SK-N-SH treated with all-trans-retinoic acid at 6 μM for 48 hours (cell line): ENCODE measurements around the gene NOTCH3.

Experiments
- ARNTL ChIP-seq: fragments of 450-650 bp; formaldehyde crosslinking; IDR thresholded peaks from 2 replicates; pipeline ENCODE4 v1.5.0; 2020; ENCODE audit warnings: low read depth, mild to moderate bottlenecking, moderate library complexity, borderline replicate concordance
- CSDC2 ChIP-seq: fragments of 250-450 bp; sonication (Bioruptor Pico); IDR thresholded peaks from 2 replicates; pipeline ENCODE4 v1.5.0; 2020; ENCODE audit warnings: mild to moderate bottlenecking, moderate library complexity
- CSRNP3 ChIP-seq: fragments of 250-450 bp; sonication (Bioruptor Pico); IDR thresholded peaks from 2 replicates; pipeline ENCODE4 v1.5.1; 2021; ENCODE audit warnings: mild to moderate bottlenecking, moderate library complexity
- ESRRG ChIP-seq: fragments of 250-450 bp; sonication (Bioruptor Pico); IDR thresholded peaks from 2 replicates; pipeline ENCODE4 v1.6.1; 2021; ENCODE audit warnings: mild to moderate bottlenecking
- GLIS3 ChIP-seq: fragments of 250-450 bp; sonication (Bioruptor Pico); IDR thresholded peaks from 2 replicates; pipeline ENCODE4 v1.5.0; 2020; ENCODE audit warnings: mild to moderate bottlenecking, moderate library complexity
- ISL1 ChIP-seq: fragments of 250-450 bp; sonication (Bioruptor Pico); IDR thresholded peaks from 2 replicates; pipeline ENCODE4 v2.1.2; 2022; ENCODE audit warnings: mild to moderate bottlenecking, moderate library complexity
- OSR1 ChIP-seq: fragments of 250-450 bp; sonication (Bioruptor Pico); IDR thresholded peaks from 2 replicates; pipeline ENCODE4 v1.8.0; 2022; ENCODE audit warnings: moderate library complexity, mild to moderate bottlenecking, inconsistent platforms
- PATZ1 ChIP-seq: fragments of 250-450 bp; sonication (Bioruptor Pico); IDR thresholded peaks from 2 replicates; pipeline ENCODE4 v1.8.0; 2020; ENCODE audit warnings: mild to moderate bottlenecking, moderate library complexity, borderline replicate concordance
- RARB ChIP-seq: fragments of 250-450 bp; sonication (Bioruptor Pico); IDR thresholded peaks from 2 replicates; pipeline ENCODE4 v1.8.0; 2021; ENCODE audit warnings: mild to moderate bottlenecking, moderate library complexity
- ZNF565 ChIP-seq: fragments of 450-650 bp; formaldehyde crosslinking; conservative IDR thresholded peaks from 2 replicates; pipeline ENCODE4 v1.5.0; 2020; ENCODE audit warnings: low read depth, mild to moderate bottlenecking, moderate library complexity

- TF ChIP-seq GLIS3 (CRISPR knock-in tag) = no peak
- no peak for TF ChIP-seq OSR1
- no peak for TF ChIP-seq RARB (CRISPR knock-in tag)
- no peak for TF ChIP-seq PATZ1 (CRISPR knock-in tag)
- no peak for TF ChIP-seq CSDC2 (CRISPR knock-in tag)
- TF ChIP-seq ZNF565 (CRISPR knock-in tag) = no peak
- TF ChIP-seq CSRNP3 (CRISPR knock-in tag) = no peak
- no peak for TF ChIP-seq ISL1
- no peak for TF ChIP-seq ARNTL (CRISPR knock-in tag)
- no peak for TF ChIP-seq ESRRG (CRISPR knock-in tag)
These were observed 1.7 kb downstream of the NOTCH3 start for GRCh38 chr19:15198951-15199660.
